A549 (cell line): ENCODE data around the gene FGFR4. TPM values are rescaled to one million over a fixed set of nuclear protein-coding genes. Genes with fewer than 3 reads are reported as not detected.

Experiments
- ATAC-seq, 2 experiments: fragments of 200-7000 bp in 1 of 2; fragments of >200 bp in 1 of 2; cut with Nextera tagmentation in 1 of 2; cut with Tn5 transposase in 1 of 2; 3 replicates each; pipeline versions ENCODE4 v1.8.0 to v1.9.1; 2018 to 2020; ENCODE audit warnings: mild to moderate bottlenecking in 1 of 2, moderate library complexity in 1 of 2
- CTCF ChIA-PET: fragments of 300-600 bp; sonication (Branson Sonifier 250); formaldehyde crosslinking; extraction: SDS; loops from one replicate; lab custom pipeline; 2021; ENCODE audit warnings: antibody characterized with exemption, inconsistent platforms; lab: Yijun Ruan, JAX
- POLR2A ChIA-PET: fragments of 350-600 bp; formaldehyde crosslinking; extraction: SDS; loops from one replicate; lab custom pipeline; 2021; ENCODE audit warnings: antibody characterized with exemption, inconsistent platforms; lab: Yijun Ruan, JAX
- DNase-seq, 2 experiments: peaks; one replicate each; pipeline versions ENCODE4 v3.0.0 to v3.0.0-alpha.2; 2011 to 2016; ENCODE audit warnings: low read depth in 1 of 2, low spot score in 1 of 2
- FAIRE-seq: peaks from 2 replicates; lab custom pipeline; 2011; peaks lifted over from hg19 to GRCh38; lab: Jason Lieb, UNC
- H3K27ac ChIP-seq, 2 experiments: fragments of >200 bp; sonication (Bioruptor Twin); formaldehyde crosslinking; 3 replicates each; pipeline ENCODE4 v1.5.1; 2016 to 2017
- H3K4me1 ChIP-seq: fragments of >200 bp; sonication (Bioruptor Twin); formaldehyde crosslinking; 3 replicates; pipeline ENCODE4 v1.6.1; 2016
- H3K4me2 ChIP-seq: fragments of >200 bp; sonication (Bioruptor Twin); formaldehyde crosslinking; 3 replicates; pipeline ENCODE4 v1.6.1; 2016
- H3K4me3 ChIP-seq: fragments of >200 bp; sonication (Bioruptor Twin); formaldehyde crosslinking; 3 replicates; pipeline ENCODE4 v1.5.1; 2016
- H3K9me3 ChIP-seq: fragments of >200 bp; sonication (Bioruptor Twin); formaldehyde crosslinking; 3 replicates; pipeline ENCODE4 v1.6.1; 2016
- BHLHE40 ChIP-seq: IDR thresholded peaks from 2 replicates; pipeline ENCODE4 v1.6.1; 2012; ENCODE audit warnings: low read depth, low read length, inconsistent platforms
- CBX2 ChIP-seq: fragments of 200-600 bp; sonication (generic); IDR thresholded peaks from 2 replicates; pipeline ENCODE4 v1.6.1; 2016; ENCODE audit warnings: low read depth, mild to moderate bottlenecking, borderline replicate concordance
- CBX8 ChIP-seq: fragments of 200-600 bp; sonication (generic); IDR thresholded peaks from 2 replicates; pipeline ENCODE4 v1.6.1; 2016
- CEBPB ChIP-seq, 2 experiments: fragments of >200 bp in 1 of 2; sonication (Bioruptor Twin) in 1 of 2; formaldehyde crosslinking in 1 of 2; IDR thresholded peaks; 2 replicates each; pipeline ENCODE4 v1.6.1; 2012 to 2016
- EHMT2 ChIP-seq: fragments of 200-600 bp; sonication (generic); IDR thresholded peaks from 2 replicates; pipeline ENCODE4 v1.6.1; 2016; ENCODE audit warnings: antibody characterized with exemption, low read depth, mild to moderate bottlenecking, moderate library complexity
- GATA3 ChIP-seq: IDR thresholded peaks from 2 replicates; pipeline ENCODE4 v1.6.1; 2012; ENCODE audit warnings: borderline replicate concordance
- HDAC2 ChIP-seq: fragments of 200-600 bp; sonication (generic); IDR thresholded peaks from 2 replicates; pipeline ENCODE4 v1.6.1; 2016
- JUNB ChIP-seq: fragments of >200 bp; sonication (Bioruptor Twin); formaldehyde crosslinking; IDR thresholded peaks from 2 replicates; pipeline ENCODE4 v1.6.1; 2016
- KDM1A ChIP-seq: fragments of 200-600 bp; sonication (generic); IDR thresholded peaks from 2 replicates; pipeline ENCODE4 v1.6.1; 2016; ENCODE audit warnings: low read depth, mild to moderate bottlenecking
- KDM5A ChIP-seq: fragments of 200-600 bp; sonication (generic); IDR thresholded peaks from 2 replicates; pipeline ENCODE4 v1.6.1; 2016; ENCODE audit warnings: antibody characterized with exemption, mild to moderate bottlenecking
- MAFK ChIP-seq: fragments of 450-650 bp; IDR thresholded peaks from 2 replicates; pipeline ENCODE4 v1.6.1; 2014; ENCODE audit not compliant: partially characterized antibody
- NR3C1 ChIP-seq: fragments of >200 bp; sonication (Bioruptor Twin); formaldehyde crosslinking; IDR thresholded peaks from 3 replicates; pipeline ENCODE4 v1.6.1; 2017
- POLR2A ChIP-seq: IDR thresholded peaks from 2 replicates; pipeline ENCODE4 v1.6.1; 2012; ENCODE audit warnings: mild to moderate bottlenecking, low read length
- POLR2AphosphoS2 ChIP-seq: conservative IDR thresholded peaks from 2 replicates; pipeline ENCODE4 v1.6.1; 2012; ENCODE audit warnings: low read length, improper control_type of control experiment, inconsistent platforms
- REST ChIP-seq: fragments of 200-600 bp; sonication (generic); IDR thresholded peaks from 2 replicates; pipeline ENCODE4 v1.6.1; 2016; ENCODE audit warnings: antibody characterized with exemption, mild to moderate bottlenecking, moderate library complexity
- TFCP2L1 ChIP-seq: fragments of 250-450 bp; sonication (Bioruptor Pico); IDR thresholded peaks from 2 replicates; pipeline ENCODE4 v1.5.0; 2021; ENCODE audit warnings: mild to moderate bottlenecking
- TP53 ChIP-seq: fragments of 250-450 bp; sonication (Bioruptor Pico); IDR thresholded peaks from 2 replicates; pipeline ENCODE4 v1.5.0; 2021; ENCODE audit warnings: mild to moderate bottlenecking, moderate library complexity
- ZC3H11A ChIP-seq: fragments of 450-650 bp; IDR thresholded peaks from 2 replicates; pipeline ENCODE4 v1.6.1; 2014; ENCODE audit warnings: antibody characterized with exemption, mild to moderate bottlenecking
- ZFP36 ChIP-seq: fragments of 450-650 bp; IDR thresholded peaks from 2 replicates; pipeline ENCODE4 v1.6.1; 2014; ENCODE audit warnings: borderline replicate concordance; ENCODE audit not compliant: partially characterized antibody
- WGBS: methylation state at CpG from one replicate; pipeline ENCODE4 v1.1.6; 2017; ENCODE audit errors: missing lambda C conversion rate; 5-methylcytosine and 5-hydroxymethylcytosine counted together
- polyA plus RNA-seq, 4 experiments: library from polyadenylated mRNA; depleted of rRNA in 3 of 4; stranded (reverse); fragments of >200 nt; fragmentation: RNase III in 1 of 4; extraction: RNeasy Plus Mini Kit Qiagen cat#74134 plus additional on column Dnase treatment in 1 of 4; gene quantifications; 2 replicates in 3 of 4; 3 replicates in 1 of 4; pipeline ENCODE4 v1.2.3, GENCODE V29; 2011 to 2017
- TF ChIP-seq, protein P1 (sequence below): fragments of >200 bp; sonication (Bioruptor Twin); formaldehyde crosslinking; IDR thresholded peaks from 3 replicates; pipeline ENCODE4 v1.6.1; 2016
- TF ChIP-seq, protein P2 (sequence below): fragments of 450-650 bp; IDR thresholded peaks from 2 replicates; pipeline ENCODE4 v1.6.1; 2014; ENCODE audit warnings: antibody characterized with exemption
- TF ChIP-seq, protein P3 (sequence below): IDR thresholded peaks from 2 replicates; pipeline ENCODE4 v1.6.1; 2012

Gene FGFR4
- polyA plus RNA-seq, 2 of the 4 experiments (the other 2 are of a cell fraction) = 31.8 to 45.2 TPM

- TF ChIP-seq, protein P1, sequence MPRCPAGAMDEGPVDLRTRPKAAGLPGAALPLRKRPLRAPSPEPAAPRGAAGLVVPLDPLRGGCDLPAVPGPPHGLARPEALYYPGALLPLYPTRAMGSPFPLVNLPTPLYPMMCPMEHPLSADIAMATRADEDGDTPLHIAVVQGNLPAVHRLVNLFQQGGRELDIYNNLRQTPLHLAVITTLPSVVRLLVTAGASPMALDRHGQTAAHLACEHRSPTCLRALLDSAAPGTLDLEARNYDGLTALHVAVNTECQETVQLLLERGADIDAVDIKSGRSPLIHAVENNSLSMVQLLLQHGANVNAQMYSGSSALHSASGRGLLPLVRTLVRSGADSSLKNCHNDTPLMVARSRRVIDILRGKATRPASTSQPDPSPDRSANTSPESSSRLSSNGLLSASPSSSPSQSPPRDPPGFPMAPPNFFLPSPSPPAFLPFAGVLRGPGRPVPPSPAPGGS = no peak
- TF ChIP-seq GATA3 (no peak), KDM5A (no peak), TP53 (no peak), KDM1A (peak; percentile 50; the same call in 1 of the 2 replicates)
- Histone ChIP-seq H3K4me1 (no peaks in the 10 kb centered on the region), H3K4me3 (no peak overlapping the region), H3K27ac (no peak overlapping the region), H3K9me3 (no peaks in the 10 kb centered on the region), H3K4me2 (no peak overlapping the region)
- DNase-seq (no peak), FAIRE-seq (no peak), ATAC-seq (0 out of 6 replicates have a peak, but pooled peaks of 1 of the 2 experiments have one; percentile 4)
- POLR2A ChIA-PET = no interaction called here
- 81% methylated on average over 5 of the region's 5 CpGs for WGBS
- CTCF ChIA-PET = interaction anchor here (8.5 to 13.8 kb wide), 2 partner anchors 8 to 32 kb away, joined by 105 to 111 read pairs; no protein-coding TSS in a partner anchor
Measured at GRCh38 chr5:177080265-177080664, 6.5 kb upstream of the FGFR4 start.

GRCh38 chr5:177081859-177082258 lies 4.9 kb upstream of the FGFR4 start:
- DNase-seq = no peak
- H3K4me1 ChIP-seq = peaks cover 8% of the 10 kb centered on the region
- ATAC-seq = no peak
- no peak for TF ChIP-seq KDM5A
- no peak for TF ChIP-seq CEBPB (IDR thresholded peaks at IDR 0.05)
- no peak for TF ChIP-seq NR3C1
- no peak for TF ChIP-seq GATA3
- TF ChIP-seq KDM1A = no peak
- TF ChIP-seq POLR2A = no peak
- TF ChIP-seq, all 56 proteins: peak for 0
- Histone ChIP-seq H3K4me3 (no peak overlapping the region), H3K4me2 (no peak overlapping the region), H3K27ac (no peak overlapping the region), H3K9me3 (no peaks in the 10 kb centered on the region)
- FAIRE-seq = no peak
- CTCF ChIA-PET = interaction anchor here (8.5 to 13.8 kb wide), 2 partner anchors 9 to 30 kb away, joined by 105 to 111 read pairs; no protein-coding TSS in a partner anchor
- POLR2A ChIA-PET = no interaction called here
- 90% methylated on average over 9 of the region's 10 CpGs for WGBS

GRCh38 chr5:177083357-177083756 lies 3.4 kb upstream of the FGFR4 start:
- FAIRE-seq = no peak
- 56% methylated on average over 4 of the region's 4 CpGs for WGBS
- no peak for DNase-seq
- CTCF ChIA-PET = interaction anchor here (0.6 to 13.8 kb wide), 3 partner anchors 11 to 226 kb away, joined by 3 to 111 read pairs (median 105); no protein-coding TSS in a partner anchor
- no peak for TF ChIP-seq EHMT2
- no peak for TF ChIP-seq CBX8
- TF ChIP-seq MAFK = no peak
- TF ChIP-seq POLR2AphosphoS2 = no peak
- TF ChIP-seq, protein P2, sequence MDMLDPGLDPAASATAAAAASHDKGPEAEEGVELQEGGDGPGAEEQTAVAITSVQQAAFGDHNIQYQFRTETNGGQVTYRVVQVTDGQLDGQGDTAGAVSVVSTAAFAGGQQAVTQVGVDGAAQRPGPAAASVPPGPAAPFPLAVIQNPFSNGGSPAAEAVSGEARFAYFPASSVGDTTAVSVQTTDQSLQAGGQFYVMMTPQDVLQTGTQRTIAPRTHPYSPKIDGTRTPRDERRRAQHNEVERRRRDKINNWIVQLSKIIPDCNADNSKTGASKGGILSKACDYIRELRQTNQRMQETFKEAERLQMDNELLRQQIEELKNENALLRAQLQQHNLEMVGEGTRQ = no peak
- no peak for TF ChIP-seq ZFP36
- TF ChIP-seq, protein P3, sequence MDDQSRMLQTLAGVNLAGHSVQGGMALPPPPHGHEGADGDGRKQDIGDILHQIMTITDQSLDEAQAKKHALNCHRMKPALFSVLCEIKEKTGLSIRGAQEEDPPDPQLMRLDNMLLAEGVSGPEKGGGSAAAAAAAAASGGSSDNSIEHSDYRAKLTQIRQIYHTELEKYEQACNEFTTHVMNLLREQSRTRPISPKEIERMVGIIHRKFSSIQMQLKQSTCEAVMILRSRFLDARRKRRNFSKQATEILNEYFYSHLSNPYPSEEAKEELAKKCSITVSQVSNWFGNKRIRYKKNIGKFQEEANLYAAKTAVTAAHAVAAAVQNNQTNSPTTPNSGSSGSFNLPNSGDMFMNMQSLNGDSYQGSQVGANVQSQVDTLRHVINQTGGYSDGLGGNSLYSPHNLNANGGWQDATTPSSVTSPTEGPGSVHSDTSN = no peak
- no peak for TF ChIP-seq CBX2
- no peak for TF ChIP-seq REST
- no peak for TF ChIP-seq HDAC2
- no peak for TF ChIP-seq POLR2A
- no peak for TF ChIP-seq TFCP2L1 (CRISPR knock-in tag)
- no peak for TF ChIP-seq JUNB
- TF ChIP-seq BHLHE40 = no peak
- no peak for TF ChIP-seq ZC3H11A
- no peak for TF ChIP-seq TP53
- no peak for TF ChIP-seq CEBPB (IDR thresholded peaks at IDR 0.05)
- TF ChIP-seq, all 56 proteins: peak for 0
- Histone ChIP-seq H3K27ac (no peak overlapping the region), H3K4me1 (peaks cover 15% of the 10 kb centered on the region), H3K9me3 (no peaks in the 10 kb centered on the region), H3K4me2 (no peak overlapping the region), H3K4me3 (no peak overlapping the region)
- POLR2A ChIA-PET = interaction anchor here (0.6 kb wide), 1 partner anchor 8 kb away, joined by 4 read pairs; no protein-coding TSS in a partner anchor
- ATAC-seq = no peak
